Body of pancreas (tissue), 4 donors: Measurements from ENCODE around the gene FBRS. TPM values are rescaled to one million over a fixed set of nuclear protein-coding genes. Genes with fewer than 3 reads are reported as not detected.

Experiments used
- ATAC-seq: fragments of 150-250 bp; one replicate; pipeline ENCODE4 v1.9.1; 2016
- DNase-seq, 4 donors: peaks; one replicate each; pipeline ENCODE4 v3.0.0-alpha.2; 2019
- H3K27ac ChIP-seq, 4 donors: fragments of 200-600 bp; sonication (generic); 1 replicate in 3 of 4; 2 replicates in 1 of 4; pipeline versions ENCODE4 v1.5.1 to v1.6.1; 2016 to 2019; ENCODE audit warnings: mild to moderate bottlenecking in 1 of 4, mixed read lengths in 1 of 4, moderate library complexity in 1 of 4
- H3K27me3 ChIP-seq, 2 donors: fragments of 200-600 bp; sonication (generic); one replicate each; pipeline ENCODE4 v1.6.0; 2016; ENCODE audit warnings: mild to moderate bottlenecking in 1 of 2
- H3K36me3 ChIP-seq, 2 donors: fragments of 200-600 bp; sonication (generic); replicated peaks in 1 of 2; 2 replicates each; pipeline ENCODE4 v1.5.1; 2016; ENCODE audit warnings: low read depth in 2 of 2; ENCODE audit not compliant: insufficient read depth in 1 of 2
- H3K4me1 ChIP-seq: fragments of 200-600 bp; sonication (generic); one replicate; pipeline ENCODE4 v1.6.0; 2016
- H3K4me3 ChIP-seq, 2 donors: fragments of 200-600 bp; sonication (generic); 1 replicate in 1 of 2; 2 replicates in 1 of 2; pipeline ENCODE4 v1.5.1; 2016 to 2019
- H3K9me3 ChIP-seq, 3 donors: fragments of 200-600 bp; sonication (generic); 1 replicate in 2 of 3; 2 replicates in 1 of 3; pipeline ENCODE4 v1.5.1; 2016
- CTCF ChIP-seq, 7 experiments: fragments of 450-650 bp in 4 of 7; fragments of 200-600 bp in 3 of 7; sonication (generic) in 3 of 7; IDR thresholded peaks; one replicate each; pipeline ENCODE4 v1.5.1; 2016 to 2019; ENCODE audit warnings: antibody characterized with exemption in 7 of 7
- POLR2A ChIP-seq, 3 donors: fragments of 450-650 bp; IDR thresholded peaks; one replicate each; pipeline ENCODE4 v1.6.1; 2016; ENCODE audit warnings: antibody characterized with exemption in 3 of 3, mild to moderate bottlenecking in 2 of 3
- WGBS, 2 donors: methylation state at CpG; one replicate each; pipeline ENCODE4 v1.1.5; 2017; 5-methylcytosine and 5-hydroxymethylcytosine counted together
- intact Hi-C: fragments of 100-400 bp; cut with DNase I; formaldehyde crosslinking; loops from one replicate; pipeline ENCODE4 v1.15.1; 2023
- total RNA-seq, 2 donors: library from RNA; depleted of rRNA; stranded (reverse); fragments of >200 nt; gene quantifications; one replicate each; pipeline ENCODE4 v1.1.0, GENCODE V29; 2016

Gene FBRS
- total RNA-seq, 2 donors from 2014 or later = 20.8 to 76.8 TPM

GRCh38 chr16:30650369-30651123, 7.7 kb upstream of the FBRS start, which contains the start of gene PRR14:
Gene PRR14 (plus strand): TSS chr16:30650960. CDS start chr16:30651646, 686 bp downstream.
- Histone ChIP-seq H3K27ac (peak within 1 kb of the TSS; percentile 92 to 98 (median 97)), H3K27me3 (no peaks in the 10 kb centered on the region), H3K36me3 (peaks cover 0 to 6% of the 10 kb centered on the region in 2 donors), H3K4me3 (peak within 1 kb of the TSS; percentile 45 to 87), H3K4me1 (peaks cover 20% of the 10 kb centered on the region), H3K9me3 (no peaks in the 10 kb centered on the region)
- DNase-seq (peak; percentile 99 to 100 (median 100)), ATAC-seq (peak; percentile 92)
- WGBS, 2 donors = 0 to 3% methylated on average over 20 to 53 of the region's 53 CpGs
- peak; percentile 41 to 71 (median 61) for TF ChIP-seq POLR2A (IDR thresholded peaks at IDR 0.05)
- peak in 5 of 7 experiments; percentile 9 to 69 (median 47) for TF ChIP-seq CTCF (IDR thresholded peaks at IDR 0.05)
- intact Hi-C loops = no loop called here

DNA sequence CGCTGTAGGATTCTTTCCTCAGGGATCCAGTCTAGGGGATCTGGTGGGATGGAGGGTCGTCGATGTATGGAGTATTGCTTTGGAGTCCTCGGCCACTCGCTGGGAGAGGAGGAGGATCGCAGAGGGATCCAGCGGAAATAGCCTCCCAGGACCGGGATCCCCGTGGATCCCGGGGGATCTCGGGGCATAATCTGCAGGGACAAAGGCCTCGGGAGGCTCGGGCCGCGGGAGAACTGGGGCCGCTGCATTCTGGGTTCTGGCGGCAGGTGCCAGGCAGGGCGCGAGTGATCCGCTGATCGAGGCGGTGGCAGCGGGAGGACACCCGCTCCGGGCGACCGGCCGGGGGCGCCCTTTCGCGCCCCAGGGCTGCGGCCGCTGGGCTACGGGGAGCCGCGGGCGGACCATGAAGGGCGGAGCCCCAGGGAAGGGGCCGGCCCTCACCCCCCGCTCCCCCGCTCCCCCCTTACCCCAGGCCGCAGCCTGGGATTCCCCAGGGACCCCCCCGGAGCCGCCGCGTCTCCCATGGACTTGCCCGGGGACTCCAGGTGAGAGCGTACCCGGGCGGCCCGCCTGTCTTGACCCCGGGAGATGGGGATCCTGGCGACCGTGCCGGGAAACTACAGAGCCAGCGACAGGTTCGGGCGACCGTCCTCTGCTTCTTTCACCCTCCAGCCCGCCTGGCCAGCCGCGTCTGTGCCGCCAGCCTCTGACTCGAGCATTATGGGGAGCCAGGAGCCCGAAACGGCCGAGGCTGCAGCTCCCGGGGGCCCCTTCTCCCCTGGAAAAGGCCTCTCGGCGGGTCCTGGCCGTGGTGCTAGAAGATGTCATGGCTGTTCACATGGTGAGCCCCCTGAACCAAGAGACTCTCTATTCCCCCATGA, 6.9 kb upstream of the FBRS start:
- ATAC-seq (peak; percentile 64), DNase-seq (peak; percentile 69 to 76 (median 70))
- peaks cover 0 to 8% of the 10 kb centered on the region in 2 donors for H3K36me3 ChIP-seq
- H3K4me1 ChIP-seq = peaks cover 20% of the 10 kb centered on the region
- WGBS, 2 donors = 0% methylated on average over 1 to 64 of the region's 71 CpGs
- no peaks in the 10 kb centered on the region for H3K27me3 ChIP-seq
- no peaks in the 10 kb centered on the region for H3K9me3 ChIP-seq
- TF ChIP-seq POLR2A (IDR thresholded peaks at IDR 0.05) (peak; percentile 6 to 60 (median 48)), CTCF (IDR thresholded peaks at IDR 0.05) (peak; percentile 58 to 80 (median 62))
- peak overlapping the region; percentile 45 to 87 for H3K4me3 ChIP-seq
- H3K27ac ChIP-seq = peak overlapping the region; percentile 92 to 98 (median 97)
- intact Hi-C loops = no loop called here

DNA sequence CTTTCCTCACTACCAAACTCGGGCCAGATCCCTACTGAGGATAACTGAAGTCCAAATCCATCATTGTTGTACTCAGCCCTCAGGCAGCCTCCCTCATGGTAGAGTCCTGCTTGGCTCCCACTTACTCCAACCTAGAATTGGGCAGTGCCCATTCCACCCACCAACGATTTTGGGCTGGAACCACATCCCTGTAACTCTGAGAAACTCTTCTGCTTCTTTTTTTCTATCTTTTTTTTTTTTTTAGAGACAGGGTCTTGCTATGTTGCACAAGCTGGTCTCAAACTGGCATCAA, 6.3 kb upstream of the FBRS start:
- H3K4me1 ChIP-seq = peaks cover 26% of the 10 kb centered on the region
- intact Hi-C loops = no loop called here
- ATAC-seq (no peak), DNase-seq (no peak)
- WGBS, 2 donors = 11 to 12% methylated on average over 2 of the region's 2 CpGs
- H3K27ac ChIP-seq = peak overlapping the region; percentile 92 to 98 (median 97)
- no peaks in the 10 kb centered on the region for H3K27me3 ChIP-seq
- peaks cover 0 to 8% of the 10 kb centered on the region in 2 donors for H3K36me3 ChIP-seq
- no peaks in the 10 kb centered on the region for H3K9me3 ChIP-seq
- peak overlapping the region in 1 of 2 donors; percentile 45 for H3K4me3 ChIP-seq
- no peak for TF ChIP-seq POLR2A (IDR thresholded peaks at IDR 0.05)
- TF ChIP-seq CTCF (IDR thresholded peaks at IDR 0.05) = no peak

DNA sequence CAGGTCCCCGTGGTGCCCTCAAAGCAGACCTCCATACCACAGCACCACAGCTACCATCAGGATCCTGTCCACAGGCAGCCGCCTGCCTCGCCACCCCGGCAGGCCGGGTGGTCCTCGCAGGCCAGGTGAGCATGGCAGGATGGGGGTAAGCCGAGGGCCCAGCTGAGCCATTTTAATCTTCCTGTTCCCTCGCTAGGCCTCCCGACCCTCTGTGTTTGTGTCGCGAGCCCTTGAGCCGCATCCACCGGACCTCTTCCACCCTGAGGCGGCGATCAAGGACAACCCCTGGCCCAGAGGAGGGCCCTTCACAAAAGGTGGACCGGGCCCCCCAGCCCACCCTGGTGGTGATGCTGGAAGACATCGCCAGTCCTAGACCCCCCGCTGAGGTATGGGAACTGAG, 5.5 kb upstream of the FBRS start:
- DNase-seq (no peak), ATAC-seq (no peak)
- H3K4me3 ChIP-seq = no peak overlapping the region
- H3K27me3 ChIP-seq = no peaks in the 10 kb centered on the region
- WGBS, 2 donors = 89 to 96% methylated on average over 12 to 18 of the region's 18 CpGs
- TF ChIP-seq CTCF (IDR thresholded peaks at IDR 0.05) (no peak), POLR2A (IDR thresholded peaks at IDR 0.05) (no peak)
- H3K27ac ChIP-seq = peak overlapping the region in 1 of 4 donors; percentile 98
- peaks cover 0 to 8% of the 10 kb centered on the region in 2 donors for H3K36me3 ChIP-seq
- intact Hi-C loops = no loop called here
- no peaks in the 10 kb centered on the region for H3K9me3 ChIP-seq
- H3K4me1 ChIP-seq = peaks cover 32% of the 10 kb centered on the region
